Activated naive CD8-positive, alpha-beta T cell treated with anti-CD3 and anti-CD28 coated beads, Interleukin-2, amount 50 U/mL, for 24 hours (primary cell): Measurements from ENCODE around the gene KRT13.

ENCODE experiments used
- ATAC-seq: fragments of 150-1000 bp; cut with Tn5 transposase; one replicate; pipeline ENCODE4 v1.10.0; 2021
- DNase-seq: peaks from one replicate; pipeline ENCODE4 v3.0.0; 2021
- H3K27ac Mint-ChIP-seq: one replicate; pipeline ENCODE4 v1.8.0; 2021; ENCODE audit warnings: mild to moderate bottlenecking, mixed read lengths
- H3K27me3 Mint-ChIP-seq: one replicate; pipeline ENCODE4 v1.8.0; 2021; ENCODE audit warnings: mixed read lengths
- H3K36me3 Mint-ChIP-seq: one replicate; pipeline ENCODE4 v1.8.0; 2021; ENCODE audit warnings: low read depth, mixed read lengths
- H3K4me1 Mint-ChIP-seq: one replicate; pipeline ENCODE4 v1.8.0; 2021; ENCODE audit warnings: mixed read lengths
- H3K4me3 Mint-ChIP-seq: one replicate; pipeline ENCODE4 v1.8.0; 2021; ENCODE audit warnings: mild to moderate bottlenecking, moderate library complexity, mixed read lengths
- H3K9me3 Mint-ChIP-seq: one replicate; pipeline ENCODE4 v1.8.0; 2021; ENCODE audit warnings: mixed read lengths

The KRT13 gene

GRCh38 chr17:41505007-41505808 lies at the start of gene KRT13:
Gene KRT13, minus strand, starts transcription at chr17:41505612. Its CDS starts 62 bp downstream, at chr17:41505550.
- Mint-ChIP-seq H3K4me3 (no peak within 1 kb of the TSS), H3K9me3 (no peaks in the 10 kb centered on the region), H3K4me1 (peaks cover 2% of the 10 kb centered on the region), H3K27ac (no peak within 1 kb of the TSS), H3K36me3 (no peaks in the 10 kb centered on the region), H3K27me3 (no peaks in the 10 kb centered on the region)
- ATAC-seq: no peak
- DNase-seq: no peak

GRCh38 chr17:41553987-41554680 lies 48.7 kb upstream of the KRT13 start:
- H3K27me3 Mint-ChIP-seq: peaks cover 30% of the 10 kb centered on the region
- H3K27ac Mint-ChIP-seq: no peak overlapping the region
- no peaks in the 10 kb centered on the region for H3K9me3 Mint-ChIP-seq
- DNase-seq (no peak), ATAC-seq (no peak)
- H3K36me3 Mint-ChIP-seq: no peaks in the 10 kb centered on the region
- H3K4me1 Mint-ChIP-seq: peaks cover 4% of the 10 kb centered on the region
- no peak overlapping the region for H3K4me3 Mint-ChIP-seq

- H3K36me3 Mint-ChIP-seq: no peaks in the 10 kb centered on the region
- H3K27ac Mint-ChIP-seq: no peak overlapping the region
- ATAC-seq: no peak
- no peak overlapping the region for H3K4me3 Mint-ChIP-seq
- peaks cover 13% of the 10 kb centered on the region for H3K4me1 Mint-ChIP-seq
- peaks cover 25% of the 10 kb centered on the region for H3K27me3 Mint-ChIP-seq
- no peak for DNase-seq
- H3K9me3 Mint-ChIP-seq: no peaks in the 10 kb centered on the region
These were observed 47.8 kb upstream of the KRT13 start for GRCh38 chr17:41553176-41553575.

GRCh38 chr17:41552455-41552854 lies 47.0 kb upstream of the KRT13 start:
- no peak overlapping the region for H3K27ac Mint-ChIP-seq
- peaks cover 20% of the 10 kb centered on the region for H3K4me1 Mint-ChIP-seq
- DNase-seq (no peak), ATAC-seq (no peak)
- H3K36me3 Mint-ChIP-seq: no peaks in the 10 kb centered on the region
- no peak overlapping the region for H3K4me3 Mint-ChIP-seq
- H3K27me3 Mint-ChIP-seq: peaks cover 22% of the 10 kb centered on the region
- H3K9me3 Mint-ChIP-seq: no peaks in the 10 kb centered on the region

- no peaks in the 10 kb centered on the region for H3K36me3 Mint-ChIP-seq
These were observed 46.0 kb upstream of the KRT13 start for GRCh38 chr17:41551365-41551764.

GRCh38 chr17:41549596-41550039 lies 44.2 kb upstream of the KRT13 start:
- no peak for DNase-seq
- Mint-ChIP-seq H3K9me3 (no peaks in the 10 kb centered on the region), H3K27ac (no peak overlapping the region), H3K4me3 (no peak overlapping the region), H3K4me1 (peaks cover 20% of the 10 kb centered on the region), H3K36me3 (no peaks in the 10 kb centered on the region), H3K27me3 (peaks cover 20% of the 10 kb centered on the region)
- no peak for ATAC-seq

More at GRCh38 chr17:41551365-41551764, 46.0 kb upstream of the KRT13 start:
- Mint-ChIP-seq H3K27me3 (peaks cover 27% of the 10 kb centered on the region), H3K4me3 (no peak overlapping the region), H3K27ac (no peak overlapping the region), H3K4me1 (peaks cover 20% of the 10 kb centered on the region), H3K9me3 (no peaks in the 10 kb centered on the region)
- ATAC-seq: no peak
- no peak for DNase-seq

GRCh38 chr17:41548844-41549595 lies 43.6 kb upstream of the KRT13 start:
- peak; percentile 64 for ATAC-seq
- H3K27ac Mint-ChIP-seq: no peak overlapping the region
- H3K27me3 Mint-ChIP-seq: peaks cover 18% of the 10 kb centered on the region
- no peaks in the 10 kb centered on the region for H3K9me3 Mint-ChIP-seq
- H3K4me1 Mint-ChIP-seq: peaks cover 20% of the 10 kb centered on the region
- no peak overlapping the region for H3K4me3 Mint-ChIP-seq
- H3K36me3 Mint-ChIP-seq: no peaks in the 10 kb centered on the region
- peak; percentile 87 for DNase-seq

- Mint-ChIP-seq H3K4me1 (peaks cover 20% of the 10 kb centered on the region), H3K9me3 (no peaks in the 10 kb centered on the region), H3K27ac (no peak overlapping the region), H3K36me3 (no peaks in the 10 kb centered on the region), H3K27me3 (peaks cover 17% of the 10 kb centered on the region), H3K4me3 (no peak overlapping the region)
- ATAC-seq (peak; percentile 94), DNase-seq (peak; percentile 80)
These were observed 42.8 kb upstream of the KRT13 start for GRCh38 chr17:41547921-41548843.

GRCh38 chr17:41547378-41547841 lies 42.0 kb upstream of the KRT13 start:
- no peaks in the 10 kb centered on the region for H3K36me3 Mint-ChIP-seq
- no peak overlapping the region for H3K27ac Mint-ChIP-seq
- no peak overlapping the region for H3K4me3 Mint-ChIP-seq
- H3K27me3 Mint-ChIP-seq: peaks cover 13% of the 10 kb centered on the region
- H3K4me1 Mint-ChIP-seq: peaks cover 20% of the 10 kb centered on the region
- ATAC-seq (no peak), DNase-seq (no peak)
- H3K9me3 Mint-ChIP-seq: no peaks in the 10 kb centered on the region

- peaks cover 20% of the 10 kb centered on the region for H3K4me1 Mint-ChIP-seq
- DNase-seq: no peak
- no peaks in the 10 kb centered on the region for H3K9me3 Mint-ChIP-seq
- H3K27ac Mint-ChIP-seq: no peak overlapping the region
- H3K27me3 Mint-ChIP-seq: peaks cover 13% of the 10 kb centered on the region
- no peak overlapping the region for H3K4me3 Mint-ChIP-seq
- ATAC-seq: no peak
- no peaks in the 10 kb centered on the region for H3K36me3 Mint-ChIP-seq
These were observed 41.4 kb upstream of the KRT13 start for GRCh38 chr17:41546819-41547218.

- peaks cover 20% of the 10 kb centered on the region for H3K4me1 Mint-ChIP-seq
- H3K27me3 Mint-ChIP-seq: peaks cover 13% of the 10 kb centered on the region
- no peak overlapping the region for H3K27ac Mint-ChIP-seq
- DNase-seq (no peak), ATAC-seq (no peak)
- H3K9me3 Mint-ChIP-seq: no peaks in the 10 kb centered on the region
- no peaks in the 10 kb centered on the region for H3K36me3 Mint-ChIP-seq
- H3K4me3 Mint-ChIP-seq: no peak overlapping the region
These were observed 40.5 kb upstream of the KRT13 start for GRCh38 chr17:41545829-41546410.

- peaks cover 20% of the 10 kb centered on the region for H3K4me1 Mint-ChIP-seq
- H3K4me3 Mint-ChIP-seq: no peak overlapping the region
- ATAC-seq (no peak), DNase-seq (no peak)
- H3K9me3 Mint-ChIP-seq: no peaks in the 10 kb centered on the region
- H3K27ac Mint-ChIP-seq: no peak overlapping the region
- H3K36me3 Mint-ChIP-seq: no peaks in the 10 kb centered on the region
- H3K27me3 Mint-ChIP-seq: peaks cover 11% of the 10 kb centered on the region
These were observed 39.5 kb upstream of the KRT13 start for GRCh38 chr17:41544935-41545334.

GRCh38 chr17:41544491-41544892 lies 39.1 kb upstream of the KRT13 start:
- Mint-ChIP-seq H3K27ac (no peak overlapping the region), H3K9me3 (no peaks in the 10 kb centered on the region)
- DNase-seq: no peak

More at GRCh38 chr17:41544491-41544892, 39.1 kb upstream of the KRT13 start:
- no peak for ATAC-seq
- H3K27me3 Mint-ChIP-seq: peaks cover 10% of the 10 kb centered on the region
- no peaks in the 10 kb centered on the region for H3K36me3 Mint-ChIP-seq
- no peak overlapping the region for H3K4me3 Mint-ChIP-seq
- peaks cover 19% of the 10 kb centered on the region for H3K4me1 Mint-ChIP-seq
